GM12892 (cell line): ENCODE results near the gene UBE2C.

Source experiments
- POLR2A ChIP-seq: IDR thresholded peaks from 2 replicates; pipeline ENCODE4 v1.6.1; 2011; ENCODE audit warnings: low read depth, low read length, control low read depth
- POLR2AphosphoS5 ChIP-seq: IDR thresholded peaks from 2 replicates; pipeline ENCODE4 v1.6.1; 2011; ENCODE audit warnings: low read depth, low read length, control low read depth
- TAF1 ChIP-seq: IDR thresholded peaks from 2 replicates; pipeline ENCODE4 v1.6.1; 2011; ENCODE audit warnings: low read depth, mild to moderate bottlenecking, control low read depth, low read length, borderline replicate concordance

DNA sequence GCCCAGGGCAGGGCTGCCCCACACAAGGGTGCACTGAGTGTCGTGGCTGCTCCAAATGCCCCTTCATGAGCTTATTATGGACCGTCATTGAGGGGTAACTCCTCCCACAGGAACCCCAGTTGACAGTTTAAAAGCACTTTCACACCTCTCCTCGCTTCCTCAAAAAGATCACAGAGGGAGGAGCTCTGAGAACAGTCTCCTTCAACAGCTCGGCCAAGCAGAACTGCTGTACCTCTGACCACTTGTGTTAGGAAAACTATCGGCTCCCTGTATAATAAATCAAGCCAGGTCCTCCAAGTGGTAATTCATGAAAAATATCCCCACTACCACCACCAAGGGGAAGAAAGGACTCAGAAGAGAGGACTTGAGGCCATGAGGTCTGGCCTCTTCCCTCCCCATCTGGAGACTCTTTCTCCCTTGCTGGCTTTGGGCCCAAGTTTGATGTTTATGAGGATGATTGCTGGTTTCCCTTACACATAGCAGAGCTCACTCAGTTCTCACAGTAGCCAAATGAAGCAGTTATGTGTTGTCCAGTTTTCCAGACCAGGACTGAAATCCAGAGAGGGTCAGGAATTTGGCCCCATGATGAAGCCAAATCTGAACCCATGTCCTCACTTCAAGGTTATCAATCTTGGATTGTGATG, 29.8 kb downstream of the UBE2C start:
- peak; percentile 28; the same call in 1 of the 2 replicates for TF ChIP-seq POLR2A
- TF ChIP-seq TAF1, result no peak
- TF ChIP-seq POLR2AphosphoS5, result no peak
